ENCODE data around the gene FASTKD3. TPM values are rescaled to one million over a fixed set of nuclear protein-coding genes. Genes with fewer than 3 reads are reported as not detected.
A peak's percentile ranks its signal among the peaks of the same experiment; 100 is the strongest.

FASTKD3 gene, protein sequence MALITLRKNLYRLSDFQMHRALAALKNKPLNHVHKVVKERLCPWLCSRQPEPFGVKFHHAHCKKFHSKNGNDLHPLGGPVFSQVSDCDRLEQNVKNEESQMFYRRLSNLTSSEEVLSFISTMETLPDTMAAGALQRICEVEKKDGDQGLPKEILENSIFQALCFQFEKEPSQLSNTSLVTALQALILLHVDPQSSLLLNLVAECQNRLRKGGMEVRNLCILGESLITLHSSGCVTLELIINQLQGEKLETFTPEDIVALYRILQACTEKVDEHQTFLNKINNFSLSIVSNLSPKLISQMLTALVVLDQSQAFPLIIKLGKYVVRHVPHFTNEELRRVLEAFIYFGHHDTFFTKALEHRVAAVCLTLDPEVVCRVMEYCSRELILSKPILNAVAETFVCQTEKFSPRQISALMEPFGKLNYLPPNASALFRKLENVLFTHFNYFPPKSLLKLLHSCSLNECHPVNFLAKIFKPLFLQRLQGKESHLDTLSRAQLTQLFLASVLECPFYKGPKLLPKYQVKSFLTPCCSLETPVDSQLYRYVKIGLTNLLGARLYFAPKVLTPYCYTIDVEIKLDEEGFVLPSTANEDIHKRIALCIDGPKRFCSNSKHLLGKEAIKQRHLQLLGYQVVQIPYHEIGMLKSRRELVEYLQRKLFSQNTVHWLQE
- total RNA-seq = 10 to 100 TPM in 1 of 2 donors, 1 to 10 TPM in 1; 9.5 to 11.3 TPM
- 1 to 10 TPM; 6.3 to 9.5 TPM for polyA plus RNA-seq

- Histone ChIP-seq H3K36me3 (ENCODE audit: control insufficient read depth in 4 of 4, insufficient read depth in 3 of 4, low read depth in 1 of 4, low read length in 3 of 4) (peaks cover 0 to 8% (median 3%) of the 10 kb centered on the region in 4 donors), H3K27ac (ENCODE audit: low read depth in 1 of 2, low read length in 2 of 2) (peak within 1 kb of the TSS; percentile 76 to 89), H3K9ac (ENCODE audit: low read depth in 1 of 2, low read length in 2 of 2) (peak within 1 kb of the TSS; percentile 52 to 71), H3K27me3 (ENCODE audit: control insufficient read depth in 4 of 4, insufficient read depth in 4 of 4, low read length in 3 of 4) (no peaks in the 10 kb centered on the region), H3K9me3 (ENCODE audit: control insufficient read depth in 4 of 4, low read length in 3 of 4) (no peaks in the 10 kb centered on the region), H3K4me3 (ENCODE audit: low read depth in 1 of 3, low read length in 3 of 3) (peak within 1 kb of the TSS; percentile 50 to 90 (median 63)), H3K4me1 (ENCODE audit: control insufficient read depth in 4 of 4, insufficient read depth in 4 of 4, low read length in 3 of 4) (peaks cover 1 to 35% (median 21%) of the 10 kb centered on the region in 4 donors)
- TF ChIP-seq GABPA (IDR thresholded peaks at IDR 0.05 in 1 of 2, conservative IDR thresholded peaks at IDR 0.05 in 1 of 2) (no peak), ZBTB33 (IDR thresholded peaks at IDR 0.05) (peak; percentile 56), HNF4G (IDR thresholded peaks at IDR 0.05) (no peak), YY1 (IDR thresholded peaks at IDR 0.05) (peak; percentile 52), RXRA (IDR thresholded peaks at IDR 0.05) (peak; percentile 20 to 38), SP1 (IDR thresholded peaks at IDR 0.05) (peak; percentile 81)
- TF ChIP-seq, protein P1, sequence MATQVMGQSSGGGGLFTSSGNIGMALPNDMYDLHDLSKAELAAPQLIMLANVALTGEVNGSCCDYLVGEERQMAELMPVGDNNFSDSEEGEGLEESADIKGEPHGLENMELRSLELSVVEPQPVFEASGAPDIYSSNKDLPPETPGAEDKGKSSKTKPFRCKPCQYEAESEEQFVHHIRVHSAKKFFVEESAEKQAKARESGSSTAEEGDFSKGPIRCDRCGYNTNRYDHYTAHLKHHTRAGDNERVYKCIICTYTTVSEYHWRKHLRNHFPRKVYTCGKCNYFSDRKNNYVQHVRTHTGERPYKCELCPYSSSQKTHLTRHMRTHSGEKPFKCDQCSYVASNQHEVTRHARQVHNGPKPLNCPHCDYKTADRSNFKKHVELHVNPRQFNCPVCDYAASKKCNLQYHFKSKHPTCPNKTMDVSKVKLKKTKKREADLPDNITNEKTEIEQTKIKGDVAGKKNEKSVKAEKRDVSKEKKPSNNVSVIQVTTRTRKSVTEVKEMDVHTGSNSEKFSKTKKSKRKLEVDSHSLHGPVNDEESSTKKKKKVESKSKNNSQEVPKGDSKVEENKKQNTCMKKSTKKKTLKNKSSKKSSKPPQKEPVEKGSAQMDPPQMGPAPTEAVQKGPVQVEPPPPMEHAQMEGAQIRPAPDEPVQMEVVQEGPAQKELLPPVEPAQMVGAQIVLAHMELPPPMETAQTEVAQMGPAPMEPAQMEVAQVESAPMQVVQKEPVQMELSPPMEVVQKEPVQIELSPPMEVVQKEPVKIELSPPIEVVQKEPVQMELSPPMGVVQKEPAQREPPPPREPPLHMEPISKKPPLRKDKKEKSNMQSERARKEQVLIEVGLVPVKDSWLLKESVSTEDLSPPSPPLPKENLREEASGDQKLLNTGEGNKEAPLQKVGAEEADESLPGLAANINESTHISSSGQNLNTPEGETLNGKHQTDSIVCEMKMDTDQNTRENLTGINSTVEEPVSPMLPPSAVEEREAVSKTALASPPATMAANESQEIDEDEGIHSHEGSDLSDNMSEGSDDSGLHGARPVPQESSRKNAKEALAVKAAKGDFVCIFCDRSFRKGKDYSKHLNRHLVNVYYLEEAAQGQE (IDR thresholded peaks at IDR 0.05) = peak; percentile 41
- TF ChIP-seq, protein P2, sequence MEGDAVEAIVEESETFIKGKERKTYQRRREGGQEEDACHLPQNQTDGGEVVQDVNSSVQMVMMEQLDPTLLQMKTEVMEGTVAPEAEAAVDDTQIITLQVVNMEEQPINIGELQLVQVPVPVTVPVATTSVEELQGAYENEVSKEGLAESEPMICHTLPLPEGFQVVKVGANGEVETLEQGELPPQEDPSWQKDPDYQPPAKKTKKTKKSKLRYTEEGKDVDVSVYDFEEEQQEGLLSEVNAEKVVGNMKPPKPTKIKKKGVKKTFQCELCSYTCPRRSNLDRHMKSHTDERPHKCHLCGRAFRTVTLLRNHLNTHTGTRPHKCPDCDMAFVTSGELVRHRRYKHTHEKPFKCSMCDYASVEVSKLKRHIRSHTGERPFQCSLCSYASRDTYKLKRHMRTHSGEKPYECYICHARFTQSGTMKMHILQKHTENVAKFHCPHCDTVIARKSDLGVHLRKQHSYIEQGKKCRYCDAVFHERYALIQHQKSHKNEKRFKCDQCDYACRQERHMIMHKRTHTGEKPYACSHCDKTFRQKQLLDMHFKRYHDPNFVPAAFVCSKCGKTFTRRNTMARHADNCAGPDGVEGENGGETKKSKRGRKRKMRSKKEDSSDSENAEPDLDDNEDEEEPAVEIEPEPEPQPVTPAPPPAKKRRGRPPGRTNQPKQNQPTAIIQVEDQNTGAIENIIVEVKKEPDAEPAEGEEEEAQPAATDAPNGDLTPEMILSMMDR (IDR thresholded peaks at IDR 0.05; ENCODE audit: low read depth, low read length, missing input control) = no peak
- TF ChIP-seq, protein P3, sequence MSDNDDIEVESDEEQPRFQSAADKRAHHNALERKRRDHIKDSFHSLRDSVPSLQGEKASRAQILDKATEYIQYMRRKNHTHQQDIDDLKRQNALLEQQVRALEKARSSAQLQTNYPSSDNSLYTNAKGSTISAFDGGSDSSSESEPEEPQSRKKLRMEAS (IDR thresholded peaks at IDR 0.05) = peak; percentile 22
- WGBS = under 1% methylated on average over 83 of the region's 83 CpGs
- peak; percentile 91 for DNase-seq (ENCODE audit: low spot score)
These were observed at the start of gene FASTKD3, which contains the start of gene MTRR for GRCh38 chr5:7868773-7869473. Gene FASTKD3, minus strand, starts transcription at chr5:7869031. Its CDS starts 948 bp downstream, at chr5:7868083. Gene MTRR, plus strand, starts transcription at chr5:7869148. Its CDS starts 1,647 bp downstream, at chr5:7870795.
